ENCODE data around the gene TADA2A.

DNA sequence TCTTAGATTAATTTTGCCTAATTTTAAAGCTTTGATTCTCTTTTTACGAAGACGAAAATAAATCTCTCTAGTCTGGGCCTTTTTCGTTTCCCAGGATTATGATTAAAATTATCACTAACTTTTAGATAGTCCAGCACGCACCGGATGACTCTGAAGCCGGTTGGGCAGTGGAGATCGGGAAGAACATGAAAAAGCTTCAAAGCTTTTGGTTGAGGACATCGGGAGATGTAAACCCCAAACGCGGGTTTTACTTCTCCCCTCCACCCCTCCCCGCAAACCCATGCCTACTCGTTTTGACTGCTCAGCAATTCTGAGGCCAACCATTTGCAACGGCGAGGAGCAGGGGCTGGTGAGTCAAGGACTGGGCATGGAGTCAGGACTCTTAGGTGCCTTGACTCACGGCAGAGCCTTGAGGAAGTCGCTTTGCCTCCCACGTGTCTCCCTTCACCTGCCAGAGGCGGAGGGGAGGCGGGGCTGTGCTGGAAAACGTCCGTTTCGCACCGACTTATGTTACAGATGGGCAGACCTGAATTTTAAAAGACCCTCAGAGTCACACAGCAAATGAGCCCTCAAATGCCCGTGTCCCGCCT, 82.0 kb downstream of the TADA2A start:
- TF ChIP-seq, protein P1, sequence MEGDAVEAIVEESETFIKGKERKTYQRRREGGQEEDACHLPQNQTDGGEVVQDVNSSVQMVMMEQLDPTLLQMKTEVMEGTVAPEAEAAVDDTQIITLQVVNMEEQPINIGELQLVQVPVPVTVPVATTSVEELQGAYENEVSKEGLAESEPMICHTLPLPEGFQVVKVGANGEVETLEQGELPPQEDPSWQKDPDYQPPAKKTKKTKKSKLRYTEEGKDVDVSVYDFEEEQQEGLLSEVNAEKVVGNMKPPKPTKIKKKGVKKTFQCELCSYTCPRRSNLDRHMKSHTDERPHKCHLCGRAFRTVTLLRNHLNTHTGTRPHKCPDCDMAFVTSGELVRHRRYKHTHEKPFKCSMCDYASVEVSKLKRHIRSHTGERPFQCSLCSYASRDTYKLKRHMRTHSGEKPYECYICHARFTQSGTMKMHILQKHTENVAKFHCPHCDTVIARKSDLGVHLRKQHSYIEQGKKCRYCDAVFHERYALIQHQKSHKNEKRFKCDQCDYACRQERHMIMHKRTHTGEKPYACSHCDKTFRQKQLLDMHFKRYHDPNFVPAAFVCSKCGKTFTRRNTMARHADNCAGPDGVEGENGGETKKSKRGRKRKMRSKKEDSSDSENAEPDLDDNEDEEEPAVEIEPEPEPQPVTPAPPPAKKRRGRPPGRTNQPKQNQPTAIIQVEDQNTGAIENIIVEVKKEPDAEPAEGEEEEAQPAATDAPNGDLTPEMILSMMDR (IDR thresholded peaks at IDR 0.05): no peak
- TF ChIP-seq POLR2AphosphoS5 (IDR thresholded peaks at IDR 0.05): peak; percentile 52 to 80
- no peak for TF ChIP-seq EP300 (IDR thresholded peaks at IDR 0.05)
- TF ChIP-seq POLR2A (IDR thresholded peaks at IDR 0.05; ENCODE audit: low read depth): no peak

All from esophagus muscularis mucosa (tissue), 4 donors.